Stomach (tissue), 4 donors: ENCODE measurements around the gene YAF2.

ENCODE experiments used
- EP300 ChIP-seq: sonication (generic); formaldehyde crosslinking; IDR thresholded peaks from one replicate; pipeline ENCODE4 v1.6.1; 2017; ENCODE audit warnings: antibody characterized with exemption
- POLR2AphosphoS5 ChIP-seq, 3 donors: sonication (generic); formaldehyde crosslinking; IDR thresholded peaks; one replicate each; pipeline ENCODE4 v1.6.1; 2016; ENCODE audit warnings: antibody characterized with exemption in 3 of 3
- TF ChIP-seq, protein P1 (sequence below), 7 experiments: fragments of 450-650 bp in 4 of 7; fragments of 200-600 bp in 3 of 7; sonication (generic) in 3 of 7; IDR thresholded peaks; one replicate each; pipeline ENCODE4 v1.5.1; 2016 to 2019; ENCODE audit warnings: antibody characterized with exemption in 7 of 7, control low read depth in 2 of 7, mild to moderate bottlenecking in 1 of 7

DNA sequence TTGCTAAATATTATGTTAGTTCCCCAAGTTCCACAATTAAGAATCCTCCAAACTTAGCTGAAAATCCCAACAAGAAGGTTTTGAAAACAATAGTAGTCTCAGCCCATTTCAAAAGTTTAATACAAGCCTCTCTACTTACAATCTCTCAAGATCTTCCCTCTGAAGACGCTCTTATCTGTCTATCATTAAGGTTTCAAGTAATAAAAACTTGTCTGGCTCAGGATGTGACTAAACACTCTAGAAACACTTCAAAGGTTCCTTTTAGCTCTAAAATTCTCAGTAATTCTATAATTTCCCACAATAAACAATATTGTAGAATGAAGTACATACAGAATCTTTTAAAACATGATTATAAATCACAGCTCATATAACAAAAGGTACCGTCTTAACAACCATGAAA, 16.3 kb downstream of the YAF2 start:
- no peak for TF ChIP-seq POLR2AphosphoS5 (IDR thresholded peaks at IDR 0.05)
- TF ChIP-seq, protein P1, sequence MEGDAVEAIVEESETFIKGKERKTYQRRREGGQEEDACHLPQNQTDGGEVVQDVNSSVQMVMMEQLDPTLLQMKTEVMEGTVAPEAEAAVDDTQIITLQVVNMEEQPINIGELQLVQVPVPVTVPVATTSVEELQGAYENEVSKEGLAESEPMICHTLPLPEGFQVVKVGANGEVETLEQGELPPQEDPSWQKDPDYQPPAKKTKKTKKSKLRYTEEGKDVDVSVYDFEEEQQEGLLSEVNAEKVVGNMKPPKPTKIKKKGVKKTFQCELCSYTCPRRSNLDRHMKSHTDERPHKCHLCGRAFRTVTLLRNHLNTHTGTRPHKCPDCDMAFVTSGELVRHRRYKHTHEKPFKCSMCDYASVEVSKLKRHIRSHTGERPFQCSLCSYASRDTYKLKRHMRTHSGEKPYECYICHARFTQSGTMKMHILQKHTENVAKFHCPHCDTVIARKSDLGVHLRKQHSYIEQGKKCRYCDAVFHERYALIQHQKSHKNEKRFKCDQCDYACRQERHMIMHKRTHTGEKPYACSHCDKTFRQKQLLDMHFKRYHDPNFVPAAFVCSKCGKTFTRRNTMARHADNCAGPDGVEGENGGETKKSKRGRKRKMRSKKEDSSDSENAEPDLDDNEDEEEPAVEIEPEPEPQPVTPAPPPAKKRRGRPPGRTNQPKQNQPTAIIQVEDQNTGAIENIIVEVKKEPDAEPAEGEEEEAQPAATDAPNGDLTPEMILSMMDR (IDR thresholded peaks at IDR 0.05): no peak
- no peak for TF ChIP-seq EP300
